DND-41 (cell line): Measurements from ENCODE around the gene LAMA2.

ENCODE experiments used
- ATAC-seq: fragments of 200-7000 bp; cut with Tn5 transposase; 3 replicates; pipeline ENCODE4 v1.9.1; 2021; ENCODE audit warnings: low read depth; ENCODE audit not compliant: insufficient read depth
- DNase-seq: peaks from one replicate; pipeline ENCODE4 v3.0.0-alpha.2; 2020
- H2AFZ ChIP-seq: 2 replicates; pipeline ENCODE4 v1.6.0; 2012; ENCODE audit warnings: low read depth, low read length
- H3K27ac ChIP-seq: 2 replicates; pipeline ENCODE4 v1.5.1; 2012; ENCODE audit warnings: low read length, inconsistent platforms
- H3K27me3 ChIP-seq: fragments of 200-600 bp; sonication (generic); 2 replicates; pipeline ENCODE4 v1.6.0; 2012; ENCODE audit warnings: low read length, mild to moderate bottlenecking, inconsistent platforms; ENCODE audit not compliant: insufficient read depth, poor library complexity
- H3K36me3 ChIP-seq: 2 replicates; pipeline ENCODE4 v1.5.1; 2012; ENCODE audit warnings: low read length, inconsistent platforms; ENCODE audit not compliant: insufficient read depth
- H3K4me1 ChIP-seq: 2 replicates; pipeline ENCODE4 v1.5.1; 2012; ENCODE audit warnings: mild to moderate bottlenecking, low read length; ENCODE audit not compliant: insufficient read depth
- H3K4me2 ChIP-seq: 2 replicates; pipeline ENCODE4 v1.6.0; 2012; ENCODE audit warnings: mild to moderate bottlenecking, moderate library complexity, low read length, inconsistent platforms; ENCODE audit not compliant: insufficient read depth
- H3K4me3 ChIP-seq, 2 experiments: fragments of 200-600 bp in 1 of 2; shearing (Covaris generic) in 1 of 2; 2 replicates each; pipeline ENCODE4 v1.5.1; 2012 to 2016; ENCODE audit warnings: inconsistent platforms in 2 of 2, low read length in 2 of 2, mild to moderate bottlenecking in 2 of 2, low read depth in 1 of 2, moderate library complexity in 1 of 2
- H3K79me2 ChIP-seq: 2 replicates; pipeline ENCODE4 v1.6.0; 2012; ENCODE audit warnings: low read length, inconsistent platforms; ENCODE audit not compliant: insufficient read depth
- H3K9ac ChIP-seq: 2 replicates; pipeline ENCODE4 v1.6.0; 2012; ENCODE audit warnings: low read depth, mild to moderate bottlenecking, inconsistent platforms, low read length, moderate library complexity
- H3K9me3 ChIP-seq: 2 replicates; pipeline ENCODE4 v1.5.1; 2012; ENCODE audit warnings: low read length, moderate library complexity, mild to moderate bottlenecking, inconsistent platforms; ENCODE audit not compliant: insufficient read depth, severe bottlenecking
- H4K20me1 ChIP-seq: 2 replicates; pipeline ENCODE4 v1.6.0; 2012; ENCODE audit warnings: low read length; ENCODE audit not compliant: insufficient read depth
- CTCF ChIP-seq: IDR thresholded peaks from 2 replicates; pipeline ENCODE4 v1.5.1; 2012; ENCODE audit warnings: borderline replicate concordance, low read length, moderate library complexity, mild to moderate bottlenecking; ENCODE audit not compliant: poor library complexity, severe bottlenecking; ENCODE audit errors: extremely low read depth
- EZH2 ChIP-seq: IDR thresholded peaks from 3 replicates; pipeline ENCODE4 v1.6.1; 2012; ENCODE audit warnings: borderline replicate concordance, low read depth, mild to moderate bottlenecking, moderate library complexity, low read length, inconsistent platforms; ENCODE audit not compliant: severe bottlenecking

LAMA2 gene

GRCh38 chr6:129488313-129488712 is 605.4 kb downstream of the LAMA2 start:
- no peaks in the 10 kb centered on the region for H3K79me2 ChIP-seq
- no peak overlapping the region for H3K9ac ChIP-seq
- DNase-seq (no peak), ATAC-seq (no peak)
- no peak overlapping the region for H3K4me2 ChIP-seq
- no peak overlapping the region for H2AFZ ChIP-seq
- H3K9me3 ChIP-seq = no peaks in the 10 kb centered on the region
- no peak for TF ChIP-seq EZH2
- no peak for TF ChIP-seq CTCF
- H4K20me1 ChIP-seq = no peaks in the 10 kb centered on the region
- no peaks in the 10 kb centered on the region for H3K36me3 ChIP-seq
- no peak overlapping the region for H3K27ac ChIP-seq
- H3K27me3 ChIP-seq = peaks cover 3% of the 10 kb centered on the region
- H3K4me3 ChIP-seq = no peak overlapping the region
- peaks cover 27% of the 10 kb centered on the region for H3K4me1 ChIP-seq

GRCh38 chr6:129489215-129489765 is 606.4 kb downstream of the LAMA2 start:
- no peaks in the 10 kb centered on the region for H3K9me3 ChIP-seq
- no peak overlapping the region for H3K9ac ChIP-seq
- H2AFZ ChIP-seq = no peak overlapping the region
- TF ChIP-seq CTCF (no peak), EZH2 (no peak)
- ATAC-seq (no peak), DNase-seq (no peak)
- H3K4me2 ChIP-seq = no peak overlapping the region
- H3K36me3 ChIP-seq = no peaks in the 10 kb centered on the region
- H3K79me2 ChIP-seq = no peaks in the 10 kb centered on the region
- H4K20me1 ChIP-seq = no peaks in the 10 kb centered on the region
- H3K27me3 ChIP-seq = no peaks in the 10 kb centered on the region
- H3K4me1 ChIP-seq = peaks cover 27% of the 10 kb centered on the region
- H3K4me3 ChIP-seq = no peak overlapping the region
- no peak overlapping the region for H3K27ac ChIP-seq

- H3K79me2 ChIP-seq = no peaks in the 10 kb centered on the region
- peak overlapping the region; percentile 61 for H3K4me2 ChIP-seq
- peak; percentile 74 for DNase-seq
- ATAC-seq = peak; percentile 98
- H3K4me1 ChIP-seq = peaks cover 24% of the 10 kb centered on the region
- no peaks in the 10 kb centered on the region for H3K27me3 ChIP-seq
- H3K9me3 ChIP-seq = no peaks in the 10 kb centered on the region
- peak overlapping the region; percentile 64 for H3K27ac ChIP-seq
- H2AFZ ChIP-seq = peak overlapping the region; percentile 61
- H3K36me3 ChIP-seq = no peaks in the 10 kb centered on the region
- TF ChIP-seq EZH2 (no peak), CTCF (no peak)
- no peaks in the 10 kb centered on the region for H4K20me1 ChIP-seq
- peak overlapping the region in 1 of 2 experiments; percentile 49; a peak in 2 of 4 replicates for H3K4me3 ChIP-seq
- H3K9ac ChIP-seq = peak overlapping the region; percentile 22; the same call in 1 of the 2 replicates
Measured at GRCh38 chr6:129490521-129491255, 607.8 kb downstream of the LAMA2 start.
